ENCODE measurements around the gene AMOTL1. TPM values are rescaled to one million over a fixed set of nuclear protein-coding genes. Genes with fewer than 3 reads are reported as not detected.
"Not testable (repeated sequence)": the region's sequence is repeated elsewhere in the genome, so short reads cannot be mapped to it uniquely, and the experiment has no call there.

The AMOTL1 gene
- total RNA-seq, 1 donor from 2014 or later = 45.6 TPM

GRCh38 chr11:94790197-94790596 is 22.0 kb downstream of the AMOTL1 start:
- H3K4me1 Mint-ChIP-seq (ENCODE audit: low read depth) = peaks cover 84% of the 10 kb centered on the region
- H3K4me3 Mint-ChIP-seq (ENCODE audit: unreplicated experiment) = no peak overlapping the region
- no peak for DNase-seq (ENCODE audit: low spot score)
- TF ChIP-seq CTCF (IDR thresholded peaks at IDR 0.05) = no peak
- H3K36me3 Mint-ChIP-seq (ENCODE audit: low read depth) = no peaks in the 10 kb centered on the region
- H3K9me3 Mint-ChIP-seq (ENCODE audit: low read depth) = no peaks in the 10 kb centered on the region
- H3K27ac Mint-ChIP-seq (ENCODE audit: unreplicated experiment) = peak overlapping the region; percentile 19
- H3K27me3 Mint-ChIP-seq (ENCODE audit: low read depth) = no peaks in the 10 kb centered on the region

GRCh38 chr11:94790661-94791180 is 22.6 kb downstream of the AMOTL1 start:
- TF ChIP-seq CTCF (IDR thresholded peaks at IDR 0.05) = no peak
- Mint-ChIP-seq H3K27ac (ENCODE audit: unreplicated experiment) (peak overlapping the region; percentile 39), H3K27me3 (ENCODE audit: low read depth) (no peaks in the 10 kb centered on the region), H3K36me3 (ENCODE audit: low read depth) (no peaks in the 10 kb centered on the region), H3K9me3 (ENCODE audit: low read depth) (no peaks in the 10 kb centered on the region), H3K4me3 (ENCODE audit: unreplicated experiment) (no peak overlapping the region), H3K4me1 (ENCODE audit: low read depth) (peaks cover 84% of the 10 kb centered on the region)
- DNase-seq (ENCODE audit: low spot score) = no peak

GRCh38 chr11:94791216-94791889 is 23.2 kb downstream of the AMOTL1 start:
- Mint-ChIP-seq H3K36me3 (ENCODE audit: low read depth) (no peaks in the 10 kb centered on the region), H3K9me3 (ENCODE audit: low read depth) (no peaks in the 10 kb centered on the region), H3K4me1 (ENCODE audit: low read depth) (peaks cover 83% of the 10 kb centered on the region), H3K4me3 (ENCODE audit: unreplicated experiment) (no peak overlapping the region), H3K27me3 (ENCODE audit: low read depth) (no peaks in the 10 kb centered on the region), H3K27ac (ENCODE audit: unreplicated experiment) (no peak overlapping the region)
- TF ChIP-seq CTCF (IDR thresholded peaks at IDR 0.05) = no peak
- DNase-seq (ENCODE audit: low spot score) = no peak

- H3K4me3 Mint-ChIP-seq (ENCODE audit: unreplicated experiment); H3K27me3 Mint-ChIP-seq (ENCODE audit: low read depth); H3K36me3 Mint-ChIP-seq (ENCODE audit: low read depth); H3K9me3 Mint-ChIP-seq (ENCODE audit: low read depth); DNase-seq (ENCODE audit: low spot score): not testable (repeated sequence)
- Mint-ChIP-seq H3K27ac (ENCODE audit: unreplicated experiment) (peak overlapping the region; percentile 28), H3K4me1 (ENCODE audit: low read depth) (peaks cover 78% of the 10 kb centered on the region)
These were observed 23.8 kb downstream of the AMOTL1 start for GRCh38 chr11:94791942-94792341.

- H3K9me3 Mint-ChIP-seq (ENCODE audit: low read depth) = no peaks in the 10 kb centered on the region
- no peak for DNase-seq (ENCODE audit: low spot score)
- peaks cover 75% of the 10 kb centered on the region for H3K4me1 Mint-ChIP-seq (ENCODE audit: low read depth)
- no peak for TF ChIP-seq CTCF (IDR thresholded peaks at IDR 0.05)
- no peak overlapping the region for H3K4me3 Mint-ChIP-seq (ENCODE audit: unreplicated experiment)
- H3K36me3 Mint-ChIP-seq (ENCODE audit: low read depth) = no peaks in the 10 kb centered on the region
- peak overlapping the region; percentile 82 for H3K27ac Mint-ChIP-seq (ENCODE audit: unreplicated experiment)
- no peaks in the 10 kb centered on the region for H3K27me3 Mint-ChIP-seq (ENCODE audit: low read depth)
These were observed 24.3 kb downstream of the AMOTL1 start for GRCh38 chr11:94792451-94792850.

- H3K27ac Mint-ChIP-seq (ENCODE audit: unreplicated experiment) = peak overlapping the region; percentile 82
- no peaks in the 10 kb centered on the region for H3K36me3 Mint-ChIP-seq (ENCODE audit: low read depth)
- H3K9me3 Mint-ChIP-seq (ENCODE audit: low read depth) = no peaks in the 10 kb centered on the region
- no peaks in the 10 kb centered on the region for H3K27me3 Mint-ChIP-seq (ENCODE audit: low read depth)
- peaks cover 72% of the 10 kb centered on the region for H3K4me1 Mint-ChIP-seq (ENCODE audit: low read depth)
- no peak overlapping the region for H3K4me3 Mint-ChIP-seq (ENCODE audit: unreplicated experiment)
- TF ChIP-seq CTCF (IDR thresholded peaks at IDR 0.05) = no peak
- DNase-seq (ENCODE audit: low spot score) = no peak
These were observed 24.8 kb downstream of the AMOTL1 start for GRCh38 chr11:94793002-94793401.
